HG02981 (cell line): ENCODE measurements around the gene NAE1.
A peak's percentile ranks its signal among the peaks of the same experiment; 100 is the strongest.
"Not testable (repeated sequence)": the region's sequence is repeated elsewhere in the genome, so short reads cannot be mapped to it uniquely, and the experiment has no call there.

Experiments used
- ATAC-seq: cut with Tn5 transposase; IDR thresholded peaks from one replicate; pipeline ENCODE4 v1.9.1; 2021; ENCODE audit warnings: mild to moderate bottlenecking, moderate library complexity; ENCODE audit not compliant: unreplicated experiment

Gene NAE1

DNA sequence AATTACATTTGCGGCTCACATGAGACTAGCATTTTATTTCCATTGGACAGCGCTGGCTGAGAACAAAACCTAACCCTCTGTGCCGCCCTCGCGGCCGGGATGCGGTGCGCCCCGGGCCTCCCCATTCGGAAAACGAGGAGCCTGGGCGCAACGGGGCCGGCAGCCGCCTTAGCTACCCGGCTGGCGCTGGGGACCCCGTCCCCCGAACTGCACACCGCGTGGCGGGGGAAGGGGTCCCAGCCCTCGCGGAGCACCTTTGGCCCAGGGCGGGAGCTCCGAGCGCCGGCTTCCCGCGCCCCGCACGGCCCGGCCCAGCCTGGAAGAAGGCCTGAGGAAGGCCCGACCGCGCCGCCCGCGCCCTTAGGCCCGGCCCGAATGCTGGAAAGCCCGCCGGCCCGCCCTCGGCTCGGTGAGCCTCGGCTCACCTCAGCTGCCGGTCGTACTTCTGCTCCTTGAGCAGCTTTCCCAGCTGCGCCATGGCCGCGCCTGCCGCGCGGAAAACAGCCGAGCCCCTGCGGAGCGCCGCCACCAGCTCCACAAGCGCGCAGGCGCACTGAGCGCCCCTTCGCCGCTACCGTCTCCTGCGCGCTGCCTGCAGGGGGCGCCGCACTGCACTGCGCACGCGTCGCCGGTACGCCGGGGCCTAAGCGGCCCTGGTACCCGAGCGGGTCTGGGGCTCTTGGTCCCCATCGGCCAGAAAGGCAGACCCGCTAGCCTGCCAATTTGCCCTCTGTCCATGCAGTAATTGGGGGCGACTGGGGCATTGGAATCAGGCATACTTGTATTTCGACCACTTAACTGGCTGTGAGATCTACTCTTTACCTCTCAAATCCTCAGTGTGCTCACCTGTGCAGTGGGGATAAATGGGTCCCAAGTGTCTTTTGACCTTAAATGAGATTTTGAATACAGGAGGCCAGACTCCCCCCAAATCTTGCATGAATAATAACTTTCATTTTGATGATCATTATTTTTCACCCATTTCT, at the start of gene NAE1:
Gene NAE1 (minus strand): TSS at position 555 of the 983 bp plus-strand sequence. CDS start 77 bp downstream, at position 478.
- ATAC-seq, result peak; percentile 91

DNA sequence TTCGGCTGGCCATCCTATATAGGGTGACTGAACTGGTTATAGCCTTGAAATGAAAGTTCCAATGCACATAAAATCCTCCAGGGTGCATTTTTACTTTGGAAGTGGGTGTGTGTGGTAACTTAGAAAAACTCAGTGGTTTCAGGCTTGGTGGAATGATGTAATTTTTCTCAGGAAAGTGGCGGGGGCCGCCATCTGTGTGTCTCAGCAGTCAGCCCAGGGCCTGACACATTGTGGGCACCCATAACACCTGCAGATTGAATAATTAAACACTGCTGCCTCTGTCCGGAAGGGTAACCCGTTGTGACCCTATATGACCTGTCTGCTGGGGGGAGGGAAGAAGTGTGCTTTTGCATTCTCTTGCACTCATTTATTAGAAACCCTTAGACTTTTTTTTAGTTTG, 47.3 kb upstream of the NAE1 start:
- peak; percentile 33 for ATAC-seq

DNA sequence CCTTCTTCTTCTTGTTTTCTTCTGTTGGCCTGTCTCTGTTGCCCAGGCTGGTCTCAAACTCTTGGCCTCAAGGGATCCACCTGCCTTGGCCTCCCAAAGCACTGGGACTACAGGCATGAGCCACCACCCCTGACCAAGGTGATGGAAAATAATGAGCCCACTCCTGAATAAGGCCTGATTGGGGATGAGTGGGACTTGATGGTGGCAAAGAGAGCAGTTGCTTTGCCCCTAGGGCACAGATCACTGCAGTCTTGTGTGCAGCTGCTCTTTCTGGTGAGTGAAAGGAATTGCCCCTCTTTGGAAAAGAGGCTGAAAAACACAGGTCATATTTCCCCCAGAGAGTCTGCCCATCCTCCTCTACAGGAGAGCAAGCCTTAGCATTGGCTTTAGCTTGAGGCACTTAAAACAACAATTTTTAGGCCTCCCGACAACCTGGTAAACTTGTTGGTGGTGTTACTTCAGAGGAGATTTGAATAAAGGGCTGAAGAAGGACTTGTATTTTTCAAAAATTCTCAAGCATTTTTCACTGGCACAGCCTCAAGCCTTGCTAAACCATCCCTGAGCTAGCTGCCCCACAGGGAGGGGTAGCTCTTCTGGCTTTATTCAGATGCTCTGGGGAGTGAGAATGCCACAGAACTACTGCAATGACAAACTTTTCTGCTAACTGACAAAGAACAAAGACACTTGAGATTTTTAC, 43.5 kb upstream of the NAE1 start:
- ATAC-seq, result no peak

DNA sequence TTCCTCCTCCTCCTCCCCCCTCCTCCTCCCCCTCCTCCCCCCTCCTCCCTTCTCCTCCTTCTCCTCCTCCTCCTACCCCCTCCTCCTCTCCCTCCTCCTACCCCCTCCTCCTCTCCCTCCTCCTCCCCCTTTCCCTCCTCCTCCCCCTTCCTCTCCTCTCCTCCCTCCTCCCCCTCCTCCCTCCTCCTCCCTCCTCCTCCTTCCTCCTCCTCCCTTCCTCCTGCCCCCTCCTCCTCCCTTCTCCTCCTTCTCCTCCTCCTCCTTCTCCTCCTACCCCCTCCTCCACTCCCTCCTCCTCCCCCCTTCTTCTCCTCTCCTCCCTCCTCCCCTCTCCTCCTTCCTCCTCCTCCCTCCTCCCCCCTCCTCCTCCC, 42.9 kb upstream of the NAE1 start:
- no peak for ATAC-seq

DNA sequence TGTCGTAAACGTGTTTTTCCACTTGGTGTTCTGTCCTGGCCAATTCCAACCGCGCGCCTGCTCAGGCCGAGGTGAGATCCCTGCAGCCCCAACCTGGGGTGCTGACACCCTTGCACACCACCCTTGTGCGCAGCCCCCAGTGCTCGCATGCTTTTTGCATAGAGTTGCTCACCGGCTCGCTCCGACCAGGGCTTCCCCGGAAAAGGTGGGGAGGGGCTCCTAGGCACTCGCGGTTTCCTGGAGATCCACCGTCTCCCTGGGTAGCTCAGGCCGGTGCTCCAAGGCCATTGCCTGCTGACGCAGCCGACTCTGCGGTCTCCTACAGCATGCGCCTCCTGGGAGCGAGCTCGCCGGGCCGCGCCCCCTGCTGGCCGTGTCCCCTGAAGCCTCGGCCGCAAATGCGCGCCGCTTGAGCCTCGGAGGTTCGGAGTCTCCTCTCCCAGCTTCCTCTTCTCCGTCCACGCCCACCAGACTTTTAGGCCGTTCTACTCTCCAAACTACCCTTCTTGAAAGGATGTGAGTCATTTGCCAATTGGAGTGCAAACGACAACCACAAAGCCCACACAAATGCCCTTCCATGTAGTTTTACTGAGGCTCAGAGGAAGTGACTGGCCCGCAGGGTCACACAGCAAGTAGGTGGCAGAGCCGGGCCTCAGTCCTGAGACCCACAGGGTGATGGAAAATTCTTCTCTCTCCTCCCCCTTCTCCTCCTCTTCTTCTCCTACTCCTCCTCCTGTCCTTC, 42.3 kb upstream of the NAE1 start:
- ATAC-seq, result peak; percentile 78

DNA sequence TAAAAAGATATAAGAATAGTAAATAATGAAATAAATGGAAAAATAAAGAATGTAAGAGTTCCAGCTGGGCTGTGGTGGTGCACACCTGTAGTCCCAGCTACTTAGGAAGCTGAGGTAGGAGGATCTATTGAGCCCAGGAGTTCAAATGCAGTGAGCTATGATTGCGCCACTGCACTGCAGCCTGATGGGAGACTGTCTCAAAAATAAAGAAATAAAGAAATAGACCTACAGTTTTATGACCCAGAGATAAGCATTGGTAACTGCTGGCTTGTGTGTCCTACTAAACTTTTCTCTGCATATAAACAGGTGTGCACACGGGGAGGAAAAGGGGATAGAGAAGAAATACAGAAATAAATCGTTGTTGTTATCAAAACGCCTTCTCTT, 41.8 kb upstream of the NAE1 start:
- no peak for ATAC-seq

DNA sequence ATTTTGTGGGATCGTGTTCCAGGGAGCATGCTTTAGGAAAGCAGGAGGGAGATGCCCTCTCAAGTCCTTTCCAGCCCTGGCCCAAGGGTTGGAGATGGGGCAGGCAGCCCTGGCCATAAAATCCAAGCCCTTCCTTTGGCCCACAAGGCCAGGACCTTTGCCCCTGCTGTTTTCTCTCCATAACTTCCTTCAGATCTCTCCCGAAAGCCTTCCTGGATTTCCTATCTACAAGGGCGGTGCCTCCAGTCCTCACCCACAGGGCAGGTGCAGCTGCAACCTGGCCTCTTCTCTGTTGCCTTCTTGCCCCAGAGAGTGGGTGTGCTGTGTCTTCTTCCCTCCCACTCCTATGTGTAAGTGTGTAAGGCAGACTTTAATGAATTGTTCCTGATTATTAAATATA, 41.1 kb upstream of the NAE1 start:
- ATAC-seq, result no peak

DNA sequence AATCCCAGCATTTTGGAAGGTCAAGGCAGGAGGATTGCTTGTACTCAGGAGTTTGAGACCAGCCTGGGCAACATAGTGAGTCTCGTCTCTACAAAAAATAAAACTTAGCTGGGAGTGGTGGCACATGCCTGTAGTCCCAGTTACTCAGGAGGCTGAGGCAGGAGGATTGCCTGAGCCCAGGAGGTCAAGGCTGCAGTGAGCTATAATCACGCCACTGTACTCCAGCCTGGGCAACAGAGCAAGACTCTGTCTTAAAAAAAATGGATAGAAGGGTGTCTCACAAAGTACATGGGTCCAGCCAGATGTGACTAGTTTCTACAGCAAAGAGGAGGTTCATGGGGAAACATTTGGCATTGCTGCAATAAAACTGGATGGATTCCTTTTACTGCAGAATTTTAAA, 40.6 kb upstream of the NAE1 start:
- not testable (repeated sequence) for ATAC-seq

DNA sequence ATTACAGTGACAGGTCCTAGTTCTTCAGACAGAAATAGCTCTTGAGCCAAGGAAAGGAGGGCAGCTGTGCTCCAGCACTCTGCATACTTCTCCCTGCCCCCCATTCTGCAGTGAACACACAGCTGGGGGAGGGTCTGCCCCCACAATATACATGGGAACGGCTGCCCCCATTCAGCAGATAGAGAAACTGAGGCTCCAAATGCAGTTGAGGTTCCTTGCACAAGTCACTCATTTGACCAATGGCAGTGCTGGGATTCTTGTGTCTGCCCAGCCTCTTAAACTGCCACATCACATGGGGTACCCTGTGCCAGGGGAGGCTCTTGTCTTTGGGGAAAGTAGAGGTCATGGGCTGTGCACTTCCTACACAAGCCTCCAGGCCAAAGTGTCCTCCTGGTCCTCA, 38.6 kb upstream of the NAE1 start:
- ATAC-seq, result no peak

DNA sequence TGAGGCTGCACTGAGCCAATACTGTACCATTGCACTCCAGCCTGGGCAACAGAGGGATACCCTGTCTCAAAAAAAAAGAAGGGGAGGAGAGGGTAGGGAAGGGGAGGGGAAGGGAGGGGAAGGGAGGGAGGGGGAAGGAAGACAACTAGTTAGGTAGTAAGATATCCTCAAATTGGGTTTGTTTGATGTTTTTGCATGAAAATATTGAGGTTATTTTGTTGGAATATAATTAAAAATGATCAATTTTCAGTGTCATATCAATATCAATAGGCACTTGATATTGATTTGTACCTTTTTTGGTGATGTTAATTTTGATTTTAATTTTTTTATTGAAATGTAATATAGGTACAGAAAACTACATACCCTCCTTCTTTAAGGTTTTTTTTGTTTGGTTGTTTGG, 32.9 kb upstream of the NAE1 start:
- ATAC-seq, result no peak

DNA sequence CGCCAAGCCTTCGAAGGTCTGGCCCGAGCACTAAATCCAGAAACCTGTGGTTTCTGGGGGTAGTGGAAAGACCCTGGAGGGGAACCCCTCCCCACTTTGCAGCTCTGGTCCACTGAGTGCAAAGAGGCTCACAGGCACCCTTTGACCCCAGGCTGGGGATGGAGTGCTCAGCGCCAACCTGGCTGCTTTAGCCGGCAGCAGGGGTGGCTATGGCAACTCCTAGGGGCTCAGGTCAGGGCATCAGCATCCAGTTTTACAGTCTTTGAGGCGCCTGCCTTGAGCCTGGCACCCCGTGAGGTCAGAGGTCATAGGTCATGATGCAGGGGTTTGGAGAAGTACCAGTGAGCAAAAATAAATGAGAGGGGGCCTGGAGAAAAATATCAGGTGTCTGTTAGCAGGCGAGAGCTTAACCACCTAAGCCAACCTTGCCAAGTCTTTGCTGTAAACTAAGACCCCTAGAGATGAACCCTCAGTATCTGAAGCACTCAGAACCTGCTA, 31.3 kb upstream of the NAE1 start:
- no peak for ATAC-seq

DNA sequence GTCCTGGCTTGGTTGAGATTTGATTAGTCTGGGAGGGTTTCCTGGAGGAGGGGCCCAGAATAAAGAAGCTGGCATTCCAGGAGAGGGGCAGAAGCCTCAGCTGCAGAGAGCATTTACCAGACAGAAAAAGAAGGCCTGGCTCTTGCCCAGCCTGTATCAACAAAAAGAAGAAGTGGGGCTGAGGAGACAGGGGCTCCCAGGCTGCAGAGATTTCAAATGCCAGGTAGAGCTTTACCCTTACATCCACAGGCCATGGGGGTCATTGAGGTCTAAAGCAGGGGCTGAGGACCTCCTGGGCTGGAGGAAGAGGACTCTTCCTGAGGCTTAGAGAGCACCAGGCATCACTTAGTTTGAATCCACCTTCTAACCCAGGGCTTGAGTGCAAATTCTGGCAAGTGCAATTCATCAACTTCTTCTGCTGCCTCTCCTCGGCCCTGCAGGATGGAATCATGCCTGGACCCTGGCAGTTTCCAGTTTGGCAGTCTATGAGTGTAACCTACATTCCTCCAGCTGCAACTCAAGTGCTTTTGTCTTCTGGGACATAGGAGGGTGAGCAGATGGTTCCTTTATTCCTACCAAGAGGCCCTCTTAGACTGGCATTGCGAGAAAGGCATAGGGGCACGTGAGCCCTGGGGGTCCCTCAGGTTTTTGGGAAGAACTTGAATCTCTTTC, 28.8 kb upstream of the NAE1 start:
- ATAC-seq, result no peak

DNA sequence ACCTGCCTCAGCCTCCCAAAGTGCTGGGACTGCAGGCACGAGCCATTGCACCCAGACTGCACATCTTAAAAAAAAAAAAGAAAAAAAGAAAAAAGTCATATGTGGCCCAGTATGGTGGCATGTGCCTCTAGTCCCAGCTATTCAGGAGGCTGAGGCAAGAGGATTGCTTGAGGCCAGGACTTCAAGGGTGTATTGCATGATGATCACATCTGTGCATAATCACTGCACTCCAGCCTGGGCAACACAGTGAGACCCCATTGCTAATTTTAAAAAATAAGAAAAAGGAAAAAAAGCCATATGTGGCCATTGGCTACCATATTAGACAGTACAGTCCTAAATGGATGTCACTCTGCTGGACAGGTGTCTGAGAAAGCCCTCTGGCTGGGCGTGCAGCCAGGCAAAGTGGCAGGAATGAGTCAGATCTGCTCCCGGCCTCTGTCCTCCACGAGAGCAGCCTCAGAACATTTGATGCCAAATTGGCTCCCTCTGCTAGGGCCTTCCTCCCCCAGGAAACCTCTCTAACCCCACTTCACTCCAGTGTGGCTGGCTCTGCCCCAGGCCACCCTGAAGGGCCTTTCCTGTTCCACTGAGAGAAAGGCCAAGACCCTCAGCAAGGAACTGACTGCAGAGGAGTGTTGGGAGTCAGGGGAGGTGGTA, 28.1 kb upstream of the NAE1 start:
- ATAC-seq, result peak; percentile 72

DNA sequence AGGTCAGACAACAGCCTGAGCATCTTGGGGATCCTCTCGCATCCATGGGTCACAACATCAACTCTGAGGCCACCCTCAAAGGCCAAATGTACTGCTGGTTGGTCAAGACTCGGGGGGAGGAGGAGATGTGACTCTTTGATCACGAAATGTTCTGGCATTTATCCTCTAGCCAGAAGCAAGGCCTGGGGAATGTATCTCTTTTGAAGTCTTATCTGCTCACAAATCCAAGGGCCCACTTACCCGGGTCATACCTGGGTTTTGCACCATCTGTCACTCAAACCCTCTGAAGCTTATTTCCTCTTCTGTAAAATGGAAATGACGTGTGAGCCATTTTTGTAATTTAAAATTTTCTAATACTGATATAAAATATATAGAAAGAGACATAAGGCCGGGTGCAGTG, 26.7 kb upstream of the NAE1 start:
- ATAC-seq, result no peak

DNA sequence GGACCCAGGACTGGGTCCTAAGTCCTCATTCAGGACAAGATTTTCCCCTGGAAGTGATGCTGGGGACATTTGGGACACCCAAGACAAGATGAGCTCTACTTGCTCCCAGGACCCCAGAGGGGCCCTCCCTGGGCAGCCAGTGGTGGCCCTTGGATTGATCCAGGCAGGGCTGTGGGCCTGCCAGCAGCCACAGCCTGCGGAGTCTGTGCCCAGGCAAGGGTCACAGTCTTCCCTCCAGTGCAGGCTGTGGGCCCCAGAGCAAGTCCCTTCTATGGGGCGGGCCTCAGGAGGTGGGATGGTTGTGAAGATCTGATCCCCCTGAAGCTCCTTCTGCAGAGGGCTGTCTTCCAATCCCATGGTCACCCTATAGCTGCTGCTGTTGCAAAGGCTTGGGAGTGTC, 26.0 kb upstream of the NAE1 start:
- no peak for ATAC-seq

DNA sequence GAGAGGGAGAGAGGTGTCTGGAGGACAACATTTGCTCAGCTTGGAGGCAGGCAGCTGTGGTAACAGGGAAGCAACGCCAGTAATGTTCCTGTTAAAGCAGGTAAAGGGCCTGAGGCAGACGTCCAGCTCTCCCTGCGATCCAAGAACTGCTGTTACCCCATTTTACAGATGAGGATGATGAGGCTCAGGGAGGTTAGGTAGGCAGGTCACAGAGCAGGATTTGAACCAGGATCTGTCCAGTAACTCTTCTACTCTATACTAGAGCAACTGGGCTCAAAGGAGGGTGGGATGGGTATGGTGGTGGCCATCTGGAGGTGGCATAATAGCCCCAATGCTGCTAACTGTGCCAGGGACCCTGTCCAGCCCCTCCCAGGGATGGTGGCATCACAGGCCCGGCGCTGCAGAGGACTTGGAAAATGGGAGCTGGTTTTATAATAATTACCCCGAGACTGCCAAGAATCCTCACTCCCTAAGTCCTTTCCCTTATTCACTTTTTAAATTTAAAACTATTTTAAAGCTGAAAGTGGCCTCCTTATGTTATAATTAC, 25.5 kb upstream of the NAE1 start:
- ATAC-seq, result no peak

DNA sequence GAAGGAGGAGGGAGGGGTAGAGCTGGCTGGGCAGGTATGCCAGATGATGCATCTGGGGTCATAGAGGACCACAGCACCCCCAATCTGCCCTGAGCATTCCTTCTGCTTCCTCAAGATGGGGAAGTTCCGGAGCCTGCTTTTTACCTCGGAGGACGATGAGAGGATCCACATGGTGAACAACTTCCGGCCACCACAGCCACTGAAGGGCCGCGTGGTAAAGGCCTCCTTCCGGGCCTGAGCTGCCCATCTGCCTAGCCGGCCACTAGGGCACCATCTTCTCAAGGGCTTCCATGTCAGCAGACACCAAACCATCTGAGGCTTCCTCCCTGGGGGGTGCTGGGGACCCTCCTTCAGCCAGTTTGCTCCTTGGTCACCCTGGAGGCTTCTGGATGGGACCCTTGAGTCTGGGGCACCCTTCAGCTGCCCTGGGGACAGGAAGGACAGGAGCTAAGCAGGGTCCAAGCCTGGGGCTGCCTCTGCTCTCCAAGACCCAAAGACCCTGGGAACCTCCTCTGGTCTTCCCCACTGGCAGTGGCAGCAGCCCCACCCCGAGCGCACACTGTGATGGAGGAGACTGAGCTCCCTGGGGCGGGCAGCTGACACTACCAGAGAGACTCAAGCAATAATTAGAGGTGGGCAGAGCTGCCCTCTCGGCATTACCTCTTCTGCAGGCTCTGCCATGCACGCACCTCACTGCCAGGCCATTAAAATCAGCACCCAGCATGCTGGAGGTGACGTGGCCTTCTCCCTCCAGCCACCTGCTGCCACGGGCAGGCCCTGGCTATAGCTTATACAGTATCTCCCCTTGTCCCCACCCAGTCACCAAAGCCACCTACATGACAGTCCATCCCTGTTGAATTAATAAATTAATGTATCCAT, 22.7 kb upstream of the NAE1 start:
- ATAC-seq, result no peak

DNA sequence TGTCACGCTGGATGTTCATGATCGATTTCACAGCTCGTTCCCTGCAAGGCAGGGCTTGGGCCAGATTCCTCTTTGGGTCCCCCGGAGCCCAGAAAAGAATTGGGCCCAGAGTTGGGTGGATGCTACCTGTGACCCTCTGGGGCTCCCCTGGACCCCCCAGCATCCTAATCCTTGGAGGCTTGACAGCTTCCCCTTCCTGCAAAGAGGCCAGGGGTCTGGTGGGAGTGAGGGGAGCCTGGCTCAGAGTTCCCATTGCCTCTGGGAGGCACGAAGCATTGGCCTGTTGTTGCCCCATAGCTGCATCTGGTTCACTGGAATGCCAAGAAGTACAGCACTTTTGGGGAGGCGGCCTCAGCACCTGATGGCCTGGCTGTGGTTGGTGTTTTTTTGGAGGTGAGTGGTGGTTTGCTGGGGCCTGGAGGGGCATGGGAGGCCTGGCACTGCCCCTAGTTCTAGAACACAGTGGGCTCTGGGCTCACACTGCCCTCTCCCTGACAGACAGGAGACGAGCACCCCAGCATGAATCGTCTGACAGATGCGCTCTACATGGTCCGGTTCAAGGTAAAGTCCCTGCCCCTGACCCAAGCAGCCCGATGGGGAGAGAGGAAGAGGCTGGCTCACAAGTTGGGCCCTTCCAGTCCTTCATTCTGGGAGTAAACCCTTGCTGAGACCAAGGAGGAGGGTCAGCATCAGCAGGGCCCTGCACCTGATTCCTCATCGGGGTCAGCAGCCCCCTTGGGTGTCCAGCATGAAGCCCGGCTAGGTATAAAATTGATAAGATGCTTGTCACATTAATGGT, 20.6 kb upstream of the NAE1 start:
- no peak for ATAC-seq
